SU-DHL-6 (cell line): ENCODE measurements around the gene B3GNT5.

ENCODE experiments used
- EZH2phosphoT487 ChIP-seq: fragments of 200-600 bp; sonication (generic), shearing (Covaris generic); conservative IDR thresholded peaks from 2 replicates; pipeline ENCODE4 v1.6.1; 2018; ENCODE audit warnings: mild to moderate bottlenecking, antibody characterized with exemption, low read length, moderate library complexity, mixed read lengths
- TF ChIP-seq, protein P1 (sequence below): fragments of 200-600 bp; sonication (generic); IDR thresholded peaks from one replicate; pipeline ENCODE4 v1.5.1; 2017; ENCODE audit warnings: antibody characterized with exemption, mild to moderate bottlenecking, low read length, moderate library complexity; ENCODE audit not compliant: insufficient read depth, poor library complexity, severe bottlenecking

GRCh38 chr3:183249006-183249718, 3.9 kb upstream of the B3GNT5 start:
- TF ChIP-seq, protein P1, sequence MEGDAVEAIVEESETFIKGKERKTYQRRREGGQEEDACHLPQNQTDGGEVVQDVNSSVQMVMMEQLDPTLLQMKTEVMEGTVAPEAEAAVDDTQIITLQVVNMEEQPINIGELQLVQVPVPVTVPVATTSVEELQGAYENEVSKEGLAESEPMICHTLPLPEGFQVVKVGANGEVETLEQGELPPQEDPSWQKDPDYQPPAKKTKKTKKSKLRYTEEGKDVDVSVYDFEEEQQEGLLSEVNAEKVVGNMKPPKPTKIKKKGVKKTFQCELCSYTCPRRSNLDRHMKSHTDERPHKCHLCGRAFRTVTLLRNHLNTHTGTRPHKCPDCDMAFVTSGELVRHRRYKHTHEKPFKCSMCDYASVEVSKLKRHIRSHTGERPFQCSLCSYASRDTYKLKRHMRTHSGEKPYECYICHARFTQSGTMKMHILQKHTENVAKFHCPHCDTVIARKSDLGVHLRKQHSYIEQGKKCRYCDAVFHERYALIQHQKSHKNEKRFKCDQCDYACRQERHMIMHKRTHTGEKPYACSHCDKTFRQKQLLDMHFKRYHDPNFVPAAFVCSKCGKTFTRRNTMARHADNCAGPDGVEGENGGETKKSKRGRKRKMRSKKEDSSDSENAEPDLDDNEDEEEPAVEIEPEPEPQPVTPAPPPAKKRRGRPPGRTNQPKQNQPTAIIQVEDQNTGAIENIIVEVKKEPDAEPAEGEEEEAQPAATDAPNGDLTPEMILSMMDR, result no peak
- TF ChIP-seq EZH2phosphoT487, result no peak
